Left cardiac atrium (tissue), 4 donors: Measurements from ENCODE around the gene SLC1A7. TPM values are rescaled to one million over a fixed set of nuclear protein-coding genes. Genes with fewer than 3 reads are reported as not detected.

Source experiments
- ATAC-seq, 2 donors: fragments of 200-7000 bp; cut with Tn5 transposase; one replicate each; pipeline ENCODE4 v1.9.1; 2020; ENCODE audit warnings: mild to moderate bottlenecking in 2 of 2, moderate library complexity in 2 of 2
- DNase-seq: peaks from one replicate; pipeline ENCODE4 v3.0.0-alpha.2; 2020
- intact Hi-C, 2 donors: fragments of 100-400 bp; cut with DNase I; formaldehyde crosslinking; loops; one replicate each; pipeline versions ENCODE4 v1.14.1 to v1.15.1; 2022 to 2023
- total RNA-seq, 2 donors: library from RNA; stranded (reverse); fragmentation: NEBNext Ultra II Directional; extraction: Animal tissue kit (Norgen Biotek cat#: 25700); gene quantifications; one replicate each; pipeline ENCODE4 v1.2.1, GENCODE V29; 2021
- donor health status: DM: no; HTN: yes; CAD: no.
- donor health status: DM: no; HTN: yes; CAD: no; lungs with severe emphysema.
- donor health status: DM: yes; HTN: yes; CAD: no.
- donor health status: Dilated cardiomyopathy.

Gene SLC1A7
- total RNA-seq, 2 donors from 2014 or later: 0.31 to 0.85 TPM

- DNase-seq (peak; percentile 16), ATAC-seq (no peak)
- intact Hi-C loops: no loop called here
Observed at GRCh38 chr1:53070621-53071020, 71.8 kb downstream of the SLC1A7 start.

- DNase-seq (peak; percentile 15), ATAC-seq (no peak)
- intact Hi-C loops: no loop called here
Observed at GRCh38 chr1:53069663-53070327, 72.6 kb downstream of the SLC1A7 start.

GRCh38 chr1:53069265-53069662, 73.2 kb downstream of the SLC1A7 start:
- intact Hi-C loops: no loop called here
- DNase-seq: peak; percentile 8
- ATAC-seq: no peak

- DNase-seq (peak; percentile 8), ATAC-seq (no peak)
- intact Hi-C loops: no loop called here
Observed at GRCh38 chr1:53068314-53069099, 73.9 kb downstream of the SLC1A7 start.

- intact Hi-C loops: no loop called here
- peak; percentile 2 for DNase-seq
- no peak for ATAC-seq
Observed at GRCh38 chr1:53067886-53068285, 74.6 kb downstream of the SLC1A7 start.

- DNase-seq: peak; percentile 26
- intact Hi-C loops: no loop called here
- no peak for ATAC-seq
Observed at GRCh38 chr1:53066891-53067738, 75.3 kb downstream of the SLC1A7 start.

DNA sequence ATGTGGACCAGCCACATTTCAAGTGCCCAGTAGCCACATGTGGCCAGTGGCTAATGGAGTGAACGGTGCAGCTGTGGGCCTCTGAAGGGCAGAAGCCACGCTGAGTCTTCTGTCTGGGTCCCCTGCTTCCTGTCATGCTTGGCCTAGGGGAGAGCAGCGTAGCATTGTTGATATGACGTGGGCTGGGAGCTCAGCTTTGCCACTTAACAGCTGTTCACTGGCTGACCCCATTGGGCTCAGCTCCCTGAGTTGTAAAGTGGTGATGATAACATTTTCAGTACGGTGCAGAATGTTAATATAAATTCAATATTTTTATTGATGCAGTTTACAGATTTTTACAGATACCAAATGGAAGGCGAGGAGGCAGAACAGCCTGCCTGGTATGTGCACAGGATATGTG, 76.0 kb downstream of the SLC1A7 start:
- ATAC-seq: peak in 1 of 2 donors; percentile 13
- intact Hi-C loops: no loop called here

DNA sequence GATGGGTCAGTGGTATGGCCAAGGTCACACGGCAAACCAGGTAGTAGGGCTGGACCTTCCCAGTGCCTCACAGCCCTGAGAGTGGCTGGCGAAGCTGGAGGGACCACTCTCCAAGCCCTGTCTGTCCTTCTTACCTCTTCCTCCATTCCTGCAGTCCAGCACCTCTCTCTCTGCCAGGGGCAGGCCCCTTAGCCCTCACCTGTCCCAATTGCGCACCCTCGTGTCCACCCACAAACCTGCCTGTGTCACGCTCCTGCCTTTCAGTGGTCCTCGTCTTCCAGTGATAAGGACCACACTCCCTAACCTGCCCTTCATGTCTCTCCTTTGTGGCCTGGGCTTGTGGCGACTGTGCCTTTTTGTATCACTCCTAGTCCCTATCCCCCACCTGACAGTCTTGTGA, 77.0 kb downstream of the SLC1A7 start:
- ATAC-seq (no peak), DNase-seq (peak; percentile 11)
- intact Hi-C loops: no loop called here

More for the DNA sequence above, 76.0 kb downstream of the SLC1A7 start:
- peak; percentile 34 for DNase-seq

GRCh38 chr1:53063744-53064515, 78.5 kb downstream of the SLC1A7 start:
- no peak for DNase-seq
- intact Hi-C loops: no loop called here

DNA sequence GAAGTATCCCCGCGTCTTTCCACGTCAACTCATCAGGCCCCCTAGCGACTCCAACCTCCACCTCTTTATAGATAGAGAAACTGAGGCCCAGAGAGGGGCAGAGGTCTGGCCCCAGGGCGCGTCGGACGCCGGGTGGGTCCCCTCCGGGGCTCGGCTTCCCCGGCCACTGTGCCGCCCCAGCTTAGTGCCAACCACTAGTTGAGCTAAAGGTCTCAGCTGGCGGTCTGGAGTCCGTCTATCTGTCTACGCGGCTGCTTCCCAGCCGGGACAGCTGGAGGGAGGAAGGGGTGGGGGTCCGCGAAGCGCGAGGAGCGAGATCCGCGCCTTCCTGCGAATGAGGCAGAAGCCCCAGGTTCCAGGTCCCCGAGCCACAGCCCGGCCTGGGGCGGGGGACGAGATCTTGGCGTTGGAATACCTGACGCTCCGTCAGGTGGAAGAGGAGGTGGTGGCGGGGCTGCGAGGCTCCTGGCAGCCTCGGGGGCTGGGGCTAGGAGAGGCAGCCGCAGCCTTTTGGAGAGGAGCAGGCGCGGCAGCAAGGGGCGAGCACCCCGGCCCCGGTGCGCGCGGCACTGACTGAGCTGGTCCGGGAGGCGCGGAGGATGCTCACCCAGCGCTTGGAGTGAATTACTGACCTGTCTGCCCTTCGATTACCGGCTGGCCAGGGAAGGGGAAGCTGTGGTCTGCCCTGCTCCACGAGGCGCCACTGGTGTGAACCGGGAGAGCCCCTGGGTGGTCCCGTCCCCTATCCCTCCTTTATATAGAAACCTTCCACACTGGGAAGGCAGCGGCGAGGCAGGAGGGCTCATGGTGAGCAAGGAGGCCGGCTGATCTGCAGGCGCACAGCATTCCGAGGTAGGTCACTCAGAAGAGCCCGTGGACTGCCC, 79.5 kb downstream of the SLC1A7 start:
- ATAC-seq: peak; percentile 9 to 11
- no peak for DNase-seq
- intact Hi-C loops: no loop called here

More at GRCh38 chr1:53063744-53064515, 78.5 kb downstream of the SLC1A7 start:
- ATAC-seq: no peak

DNA sequence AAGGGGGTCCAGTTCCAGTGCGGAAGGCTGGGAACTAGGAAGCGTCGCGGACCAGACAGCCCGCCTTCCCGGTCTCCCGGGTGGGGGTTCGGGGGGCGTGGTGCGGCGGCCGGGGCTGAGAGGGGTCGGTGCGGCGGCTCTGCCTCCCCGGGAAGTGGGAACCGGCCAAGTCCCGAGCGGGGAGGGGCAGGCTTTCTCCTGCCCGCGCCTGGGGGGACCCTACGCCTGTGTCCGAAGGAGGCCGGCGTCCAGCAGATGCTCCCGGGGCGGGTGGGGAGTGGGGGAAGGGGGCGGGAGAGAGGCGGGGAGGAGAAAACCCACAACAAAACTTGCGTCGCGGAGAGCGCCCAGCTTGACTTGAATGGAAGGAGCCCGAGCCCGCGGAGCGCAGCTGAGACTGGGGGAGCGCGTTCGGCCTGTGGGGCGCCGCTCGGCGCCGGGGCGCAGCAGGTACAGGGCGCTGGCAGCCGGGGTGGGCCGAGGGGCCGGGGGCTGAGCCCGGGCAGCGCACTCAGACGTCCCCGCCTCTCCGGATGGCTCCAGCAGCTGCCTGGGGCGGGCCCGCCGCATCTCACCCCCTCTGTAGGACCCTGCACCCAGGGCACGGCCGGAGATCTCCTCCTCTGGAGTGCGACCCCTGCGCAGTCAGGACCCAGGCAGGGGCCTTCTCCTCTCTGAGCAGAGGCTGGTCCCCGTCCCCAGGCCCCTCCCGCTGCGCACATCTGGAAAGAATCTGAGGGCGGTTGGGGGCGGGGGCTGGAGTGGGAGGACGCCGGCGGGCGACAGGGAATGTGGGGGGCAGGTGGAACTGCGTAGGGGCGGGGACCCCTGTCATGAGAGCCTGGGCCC, 80.4 kb downstream of the SLC1A7 start, which contains the start of gene PODN:
PODN (plus strand) TSS at position 355 of the 849 bp plus-strand sequence. CDS start 7,643 bp downstream, outside the sequence.
- DNase-seq (peak; percentile 56), ATAC-seq (peak; percentile 49 to 65)
- intact Hi-C loops: no loop called here

GRCh38 chr1:53061123-53061858, 81.1 kb downstream of the SLC1A7 start:
- peak; percentile 65 for DNase-seq
- peak; percentile 27 to 34 for ATAC-seq
- intact Hi-C loops: no loop called here

GRCh38 chr1:53060579-53060978, 81.9 kb downstream of the SLC1A7 start:
- DNase-seq: no peak
- intact Hi-C loops: no loop called here
- ATAC-seq: no peak

DNA sequence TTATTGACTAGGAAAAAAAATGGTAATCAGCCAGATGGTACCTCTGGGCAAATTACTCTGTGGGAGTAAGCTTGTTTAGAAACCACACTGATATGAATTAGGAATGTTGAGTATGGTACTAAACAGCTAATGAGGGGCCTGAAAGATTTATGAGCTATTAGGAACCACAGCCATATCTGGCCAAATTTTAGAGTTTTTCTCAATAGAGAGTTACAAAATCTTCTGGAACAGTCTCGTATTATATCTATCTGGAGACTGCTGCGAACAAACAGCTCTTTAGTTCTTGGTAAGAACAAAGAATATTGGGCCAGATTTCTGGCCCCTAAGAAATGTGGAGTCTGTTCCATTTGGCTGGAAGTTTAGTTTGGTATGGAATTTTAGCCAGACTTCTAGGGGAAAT, 85.3 kb downstream of the SLC1A7 start:
- ATAC-seq: peak; percentile 35 to 47
- no peak for DNase-seq
- intact Hi-C loops: no loop called here

- ATAC-seq: no peak
- no peak for DNase-seq
- intact Hi-C loops: no loop called here
Observed at GRCh38 chr1:53051676-53052075, 90.8 kb downstream of the SLC1A7 start.

GRCh38 chr1:53050310-53050709, 92.1 kb downstream of the SLC1A7 start:
- no peak for DNase-seq
- ATAC-seq: no peak
- intact Hi-C loops: no loop called here
